Left ventricle myocardium inferior (tissue), 1 donor: ENCODE results near the gene UBE2E1. TPM values are rescaled to one million over a fixed set of nuclear protein-coding genes. Genes with fewer than 3 reads are reported as not detected.
"Not testable (repeated sequence)": the region's sequence is repeated elsewhere in the genome, so short reads cannot be mapped to it uniquely, and the experiment has no call there.

Experiments used
- DNase-seq: peaks from one replicate; pipeline ENCODE4 v3.0.0-alpha.2; 2020
- H3K27ac ChIP-seq: fragments of 200-600 bp; replicated peaks from 2 replicates; pipeline ENCODE4 v1.8.0; 2021
- H3K27me3 ChIP-seq: fragments of 200-600 bp; 2 replicates; pipeline ENCODE4 v1.8.0; 2021; ENCODE audit warnings: low read depth
- H3K36me3 ChIP-seq: fragments of 200-600 bp; 2 replicates; pipeline ENCODE4 v1.8.0; 2021
- H3K4me1 ChIP-seq: fragments of 200-600 bp; 2 replicates; pipeline ENCODE4 v1.8.0; 2021
- H3K4me3 ChIP-seq: fragments of 200-600 bp; 2 replicates; pipeline ENCODE4 v1.8.0; 2021; ENCODE audit warnings: mild to moderate bottlenecking, moderate library complexity
- H3K9me3 ChIP-seq: fragments of 200-600 bp; replicated peaks from 2 replicates; pipeline ENCODE4 v1.8.0; 2021
- CTCF ChIP-seq: fragments of 200-600 bp; IDR thresholded peaks from 2 replicates; pipeline ENCODE4 v1.8.0; 2021; ENCODE audit warnings: antibody characterized with exemption, mild to moderate bottlenecking, borderline replicate concordance
- intact Hi-C: fragments of 100-400 bp; cut with micrococcal nuclease; formaldehyde crosslinking; loops from one replicate; pipeline ENCODE4 v1.11.0; 2022
- total RNA-seq: library from RNA; stranded (reverse); fragmentation: NEBNext Ultra II Directional; extraction: Animal tissue kit (Norgen Biotek cat#: 25700); gene quantifications from one replicate; pipeline ENCODE4 v1.2.1, GENCODE V29; 2021
- donor health status: DM: no; HTN: yes; CAD: no; lungs with severe emphysema.

Gene UBE2E1
- total RNA-seq, 1 donor from 2014 or later: 65.0 TPM

GRCh38 chr3:23916152-23916885 lies 110.6 kb downstream of the UBE2E1 start:
- Histone ChIP-seq H3K27me3 (no peaks in the 10 kb centered on the region), H3K4me1 (peaks cover 60% of the 10 kb centered on the region), H3K4me3 (peak overlapping the region; percentile 97), H3K9me3 (no peaks in the 10 kb centered on the region), H3K36me3 (peaks cover 31% of the 10 kb centered on the region), H3K27ac (peak overlapping the region; percentile 93)
- TF ChIP-seq CTCF: no peak
- intact Hi-C loops: no loop called here
- no peak for DNase-seq

- Histone ChIP-seq H3K27ac (peak within 1 kb of the TSS; percentile 93), H3K36me3 (peaks cover 37% of the 10 kb centered on the region), H3K4me1 (peaks cover 60% of the 10 kb centered on the region), H3K9me3 (no peaks in the 10 kb centered on the region), H3K4me3 (peak within 1 kb of the TSS; percentile 97), H3K27me3 (no peaks in the 10 kb centered on the region)
- intact Hi-C loops: no loop called here
- TF ChIP-seq CTCF: peak; percentile 72
- peak; percentile 98 for DNase-seq
Measured at GRCh38 chr3:23916886-23917678, 111.3 kb downstream of the UBE2E1 start, which contains the start of the genes NKIRAS1 and RPL15. Gene NKIRAS1, minus strand, starts transcription at chr3:23916990. Its CDS starts 6,086 bp downstream, at chr3:23910904. Gene RPL15, plus strand, starts transcription at chr3:23917132. Its CDS starts 728 bp downstream, at chr3:23917860.

- Histone ChIP-seq H3K36me3 (peaks cover 44% of the 10 kb centered on the region), H3K4me3 (peak overlapping the region; percentile 97), H3K27ac (peak overlapping the region; percentile 93), H3K4me1 (peaks cover 60% of the 10 kb centered on the region)
- DNase-seq, intact Hi-C loops, H3K9me3 ChIP-seq, H3K27me3 ChIP-seq: not testable (repeated sequence)
Measured at GRCh38 chr3:23917679-23918303, 112.0 kb downstream of the UBE2E1 start.

- peak overlapping the region; percentile 93 for H3K27ac ChIP-seq
- peak overlapping the region; percentile 97 for H3K4me3 ChIP-seq
- peaks cover 46% of the 10 kb centered on the region for H3K36me3 ChIP-seq
- H3K4me1 ChIP-seq: peaks cover 60% of the 10 kb centered on the region
- DNase-seq, intact Hi-C loops, H3K27me3 ChIP-seq, H3K9me3 ChIP-seq: not testable (repeated sequence)
Measured at GRCh38 chr3:23918331-23918730, 112.6 kb downstream of the UBE2E1 start.

- intact Hi-C loops: no loop called here
- TF ChIP-seq CTCF: no peak
- Histone ChIP-seq H3K27ac (no peak overlapping the region), H3K36me3 (peaks cover 46% of the 10 kb centered on the region), H3K4me1 (peaks cover 58% of the 10 kb centered on the region), H3K27me3 (no peaks in the 10 kb centered on the region), H3K9me3 (no peaks in the 10 kb centered on the region), H3K4me3 (no peak overlapping the region)
- no peak for DNase-seq
Measured at GRCh38 chr3:23919628-23920027, 113.9 kb downstream of the UBE2E1 start.

GRCh38 chr3:23920151-23920655 lies 114.4 kb downstream of the UBE2E1 start:
- H3K4me3 ChIP-seq: no peak overlapping the region
- intact Hi-C loops: no loop called here
- no peaks in the 10 kb centered on the region for H3K9me3 ChIP-seq
- H3K4me1 ChIP-seq: peaks cover 53% of the 10 kb centered on the region
- TF ChIP-seq CTCF: no peak
- H3K27ac ChIP-seq: no peak overlapping the region
- H3K36me3 ChIP-seq: peaks cover 46% of the 10 kb centered on the region
- no peaks in the 10 kb centered on the region for H3K27me3 ChIP-seq
- DNase-seq: no peak
